AG04450 (cell line): ENCODE measurements around the gene DNAH3. TPM values are rescaled to one million over a fixed set of nuclear protein-coding genes. Genes with fewer than 3 reads are reported as not detected.
A peak's percentile ranks its signal among the peaks of the same experiment; 100 is the strongest.

ENCODE experiments used
- CTCF ChIA-PET: fragments of 300-600, 350-600 bp; formaldehyde crosslinking; extraction: SDS; loops from one replicate; lab custom pipeline; 2022; ENCODE audit warnings: antibody characterized with exemption, inconsistent platforms; lab: Charles Lee
- POLR2A ChIA-PET: fragments of 350-600 bp; formaldehyde crosslinking; extraction: SDS; loops from one replicate; lab custom pipeline; 2021; ENCODE audit warnings: antibody characterized with exemption, inconsistent platforms; lab: Yijun Ruan, JAX
- DNase-seq: peaks from one replicate; pipeline ENCODE4 v3.0.0-alpha.2; 2011; ENCODE audit warnings: low read depth, low spot score
- H3K27ac ChIP-seq: one replicate; pipeline ENCODE4 v1.5.1; 2012; ENCODE audit warnings: low read depth, low read length, control low read depth
- H3K27me3 ChIP-seq: one replicate; pipeline ENCODE4 v1.6.0; 2012; ENCODE audit warnings: low read length; ENCODE audit not compliant: control insufficient read depth, insufficient read depth
- H3K4me3 ChIP-seq: 2 replicates; pipeline ENCODE4 v1.5.1; 2011; ENCODE audit warnings: mild to moderate bottlenecking, low read depth, low read length, control low read depth
- H3K9me3 ChIP-seq: 2 replicates; pipeline ENCODE4 v1.5.1; 2012; ENCODE audit warnings: low read length; ENCODE audit not compliant: control insufficient read depth, insufficient read depth
- polyA plus RNA-seq: library from polyadenylated mRNA; depleted of rRNA; stranded (reverse); fragments of >200 nt; gene quantifications from 2 replicates; pipeline ENCODE4 v1.2.3, GENCODE V29; 2011
- TF ChIP-seq, protein P1 (sequence below): IDR thresholded peaks from 2 replicates; pipeline ENCODE4 v1.5.1; 2011; ENCODE audit warnings: low read depth, low read length, control low read depth, inconsistent platforms

Gene DNAH3
- polyA plus RNA-seq, 1 experiment = not detected

- no peak for DNase-seq
- TF ChIP-seq, protein P1, sequence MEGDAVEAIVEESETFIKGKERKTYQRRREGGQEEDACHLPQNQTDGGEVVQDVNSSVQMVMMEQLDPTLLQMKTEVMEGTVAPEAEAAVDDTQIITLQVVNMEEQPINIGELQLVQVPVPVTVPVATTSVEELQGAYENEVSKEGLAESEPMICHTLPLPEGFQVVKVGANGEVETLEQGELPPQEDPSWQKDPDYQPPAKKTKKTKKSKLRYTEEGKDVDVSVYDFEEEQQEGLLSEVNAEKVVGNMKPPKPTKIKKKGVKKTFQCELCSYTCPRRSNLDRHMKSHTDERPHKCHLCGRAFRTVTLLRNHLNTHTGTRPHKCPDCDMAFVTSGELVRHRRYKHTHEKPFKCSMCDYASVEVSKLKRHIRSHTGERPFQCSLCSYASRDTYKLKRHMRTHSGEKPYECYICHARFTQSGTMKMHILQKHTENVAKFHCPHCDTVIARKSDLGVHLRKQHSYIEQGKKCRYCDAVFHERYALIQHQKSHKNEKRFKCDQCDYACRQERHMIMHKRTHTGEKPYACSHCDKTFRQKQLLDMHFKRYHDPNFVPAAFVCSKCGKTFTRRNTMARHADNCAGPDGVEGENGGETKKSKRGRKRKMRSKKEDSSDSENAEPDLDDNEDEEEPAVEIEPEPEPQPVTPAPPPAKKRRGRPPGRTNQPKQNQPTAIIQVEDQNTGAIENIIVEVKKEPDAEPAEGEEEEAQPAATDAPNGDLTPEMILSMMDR = no peak
- POLR2A ChIA-PET = no interaction called here
- Histone ChIP-seq H3K27ac (peak overlapping the region; percentile 39), H3K9me3 (no peaks in the 10 kb centered on the region), H3K4me3 (no peak overlapping the region), H3K27me3 (no peaks in the 10 kb centered on the region)
- CTCF ChIA-PET = interaction anchor here (1.2 kb wide), 1 partner anchor 68 kb away, joined by 3 read pairs; no protein-coding TSS in a partner anchor
Measured at GRCh38 chr16:20918486-20919239, 232.0 kb downstream of the DNAH3 start.

GRCh38 chr16:20916942-20917341, 233.7 kb downstream of the DNAH3 start:
- Histone ChIP-seq H3K27ac (no peak overlapping the region), H3K4me3 (no peak overlapping the region), H3K27me3 (no peaks in the 10 kb centered on the region), H3K9me3 (no peaks in the 10 kb centered on the region)
- CTCF ChIA-PET = interaction anchor here (0.5 to 0.8 kb wide), 3 partner anchors 14 to 143 kb away, joined by 3 to 6 read pairs (median 5); no protein-coding TSS in a partner anchor
- TF ChIP-seq, protein P1 = no peak
- DNase-seq = no peak
- POLR2A ChIA-PET = interaction anchor here (0.6 kb wide), 1 partner anchor 105 kb away, joined by 4 read pairs; no protein-coding TSS in a partner anchor

DNA sequence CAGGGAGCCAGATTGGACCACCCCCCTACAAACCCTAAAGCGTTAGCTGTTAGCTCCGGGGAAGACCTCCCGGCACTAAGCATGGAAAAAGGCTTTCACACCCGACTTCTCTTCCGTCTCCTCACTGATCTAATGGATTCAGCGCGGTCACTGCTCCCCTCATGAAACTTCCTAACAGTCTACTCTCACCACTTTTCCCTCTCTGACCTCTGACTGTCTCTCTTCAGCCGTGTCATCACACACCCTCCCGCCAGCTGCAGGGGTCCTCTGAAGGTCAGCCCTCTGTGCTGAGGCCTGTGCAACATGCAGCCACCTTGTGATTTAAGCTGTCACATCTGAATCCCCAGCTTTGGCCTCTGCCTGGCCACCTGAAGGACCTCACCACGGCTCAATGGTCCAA, 234.4 kb downstream of the DNAH3 start:
- POLR2A ChIA-PET = no interaction called here
- H3K9me3 ChIP-seq = no peaks in the 10 kb centered on the region
- H3K4me3 ChIP-seq = no peak overlapping the region
- H3K27ac ChIP-seq = no peak overlapping the region
- CTCF ChIA-PET = interaction anchor here (0.8 kb wide), 1 partner anchor 66 kb away, joined by 3 read pairs; no protein-coding TSS in a partner anchor
- DNase-seq = no peak
- H3K27me3 ChIP-seq = no peaks in the 10 kb centered on the region
- TF ChIP-seq, protein P1 = no peak

- ChIA-PET CTCF (interaction anchor here (0.7 to 0.8 kb wide), 2 partner anchors 90 to 112 kb away, joined by 3 read pairs; no protein-coding TSS in a partner anchor), POLR2A (interaction anchor here (0.8 kb wide), 1 partner anchor 11 kb away, joined by 4 read pairs; the partner anchor contains the start of gene LYRM1)
- H3K4me3 ChIP-seq = no peak overlapping the region
- H3K27ac ChIP-seq = peak overlapping the region; percentile 90
- TF ChIP-seq, protein P1 = no peak
- no peaks in the 10 kb centered on the region for H3K27me3 ChIP-seq
- DNase-seq = no peak
- no peaks in the 10 kb centered on the region for H3K9me3 ChIP-seq
Measured at GRCh38 chr16:20911361-20911760, 239.3 kb downstream of the DNAH3 start.
